RWPE2 (cell line): ENCODE measurements around the gene CNNM2.
"Not testable (repeated sequence)": the region's sequence is repeated elsewhere in the genome, so short reads cannot be mapped to it uniquely, and the experiment has no call there.

Source experiments
- ATAC-seq: fragments of 200-7000 bp; cut with Tn5 transposase; 3 replicates; pipeline ENCODE4 v1.9.1; 2021; ENCODE audit warnings: low read depth
- DNase-seq: peaks from one replicate; pipeline ENCODE4 v3.0.0-alpha.2; 2020; ENCODE audit warnings: low spot score
- H3K27ac ChIP-seq: fragments of 450-650 bp; 2 replicates; pipeline ENCODE4 v1.5.1; 2017; ENCODE audit warnings: mild to moderate bottlenecking; ENCODE audit not compliant: poor library complexity, severe bottlenecking
- H3K27me3 ChIP-seq: fragments of 250-450 bp; sonication (Bioruptor Pico); 2 replicates; pipeline ENCODE4 v1.5.1; 2021; ENCODE audit warnings: mild to moderate bottlenecking, moderate library complexity; ENCODE audit not compliant: insufficient read depth, poor library complexity, severe bottlenecking
- H3K36me3 ChIP-seq: fragments of 250-450 bp; sonication (Bioruptor Pico); 2 replicates; pipeline ENCODE4 v1.5.1; 2020; ENCODE audit warnings: low read depth, mild to moderate bottlenecking, moderate library complexity
- H3K4me1 ChIP-seq: fragments of 250-450 bp; sonication (Bioruptor Pico); 2 replicates; pipeline ENCODE4 v1.5.1; 2021; ENCODE audit warnings: mild to moderate bottlenecking, moderate library complexity; ENCODE audit not compliant: insufficient read depth, poor library complexity, severe bottlenecking
- H3K4me3 ChIP-seq: fragments of 250-450 bp; sonication (Bioruptor Pico); 2 replicates; pipeline ENCODE4 v1.5.1; 2021; ENCODE audit warnings: mild to moderate bottlenecking, moderate library complexity; ENCODE audit not compliant: severe bottlenecking
- H3K9me3 ChIP-seq: fragments of 250-450 bp; sonication (Bioruptor Pico); 2 replicates; pipeline ENCODE4 v1.5.1; 2021; ENCODE audit warnings: mild to moderate bottlenecking, moderate library complexity; ENCODE audit not compliant: severe bottlenecking
- CTCF ChIP-seq: fragments of 450-650 bp; IDR thresholded peaks from one replicate; pipeline ENCODE4 v1.5.1; 2017; ENCODE audit warnings: mild to moderate bottlenecking, moderate library complexity; ENCODE audit not compliant: poor library complexity, severe bottlenecking

Gene CNNM2

GRCh38 chr10:102967123-102967522 is 49.0 kb downstream of the CNNM2 start:
- ATAC-seq (no peak), DNase-seq (no peak)
- no peak for TF ChIP-seq CTCF
- Histone ChIP-seq H3K4me1 (no peaks in the 10 kb centered on the region), H3K27ac (no peak overlapping the region), H3K9me3 (no peaks in the 10 kb centered on the region), H3K4me3 (no peak overlapping the region), H3K27me3 (no peaks in the 10 kb centered on the region), H3K36me3 (no peaks in the 10 kb centered on the region)

- Histone ChIP-seq H3K4me3 (no peak overlapping the region), H3K27ac (no peak overlapping the region), H3K9me3 (no peaks in the 10 kb centered on the region), H3K4me1 (no peaks in the 10 kb centered on the region), H3K36me3 (no peaks in the 10 kb centered on the region), H3K27me3 (no peaks in the 10 kb centered on the region)
- no peak for TF ChIP-seq CTCF
- no peak for ATAC-seq
- DNase-seq = no peak
Measured at GRCh38 chr10:102970562-102971340, 52.7 kb downstream of the CNNM2 start.

DNA sequence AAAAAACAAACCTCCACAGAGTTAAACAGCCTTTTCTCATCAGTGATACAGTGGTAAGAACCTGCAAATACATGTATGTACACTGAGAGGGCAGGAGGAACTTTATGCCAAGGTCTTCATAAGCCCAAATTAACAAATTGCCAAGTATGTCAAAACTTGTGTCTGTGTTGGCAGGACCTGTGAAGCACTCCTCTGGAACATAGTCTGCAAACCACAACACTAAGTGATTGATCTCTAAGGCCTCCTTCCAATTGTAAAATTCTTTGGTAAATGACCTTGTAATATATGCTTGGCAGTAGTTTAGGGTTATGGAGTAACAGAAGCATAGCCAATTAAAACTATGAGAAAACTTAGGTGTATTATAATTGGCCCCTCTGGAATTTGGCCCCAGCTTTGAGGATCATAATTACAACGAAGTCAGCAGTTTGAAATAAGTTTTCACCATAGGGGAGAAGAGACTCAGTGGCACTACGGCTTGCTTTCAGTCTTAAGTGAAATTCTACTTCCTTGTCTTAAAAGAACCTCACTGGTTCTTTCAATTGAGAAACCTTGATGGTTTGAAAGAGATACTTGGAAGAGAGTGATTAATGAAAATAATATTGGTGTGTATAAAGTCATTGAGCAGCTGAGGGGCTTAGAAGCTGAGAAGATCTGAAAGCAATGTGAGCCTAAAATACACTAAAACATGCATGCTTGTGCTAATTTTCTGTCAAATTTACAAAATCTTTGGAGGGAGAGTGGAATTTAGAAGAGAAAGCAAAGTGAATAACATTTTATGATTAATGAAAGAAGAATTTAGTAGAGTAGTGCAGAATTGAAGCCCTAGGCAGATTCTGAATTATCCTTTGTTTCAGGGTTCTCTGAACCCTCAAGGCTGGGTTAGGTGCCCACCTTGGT is 57.6 kb downstream of the CNNM2 start:
- DNase-seq (no peak), ATAC-seq (no peak)
- TF ChIP-seq CTCF = no peak
- no peaks in the 10 kb centered on the region for H3K9me3 ChIP-seq
- H3K36me3 ChIP-seq = no peaks in the 10 kb centered on the region
- no peaks in the 10 kb centered on the region for H3K4me1 ChIP-seq
- H3K27ac ChIP-seq = no peak overlapping the region
- H3K27me3 ChIP-seq = no peaks in the 10 kb centered on the region
- no peak overlapping the region for H3K4me3 ChIP-seq

GRCh38 chr10:102976380-102976726 is 58.3 kb downstream of the CNNM2 start:
- DNase-seq, H3K4me3 ChIP-seq, H3K27me3 ChIP-seq, H3K9me3 ChIP-seq, H3K4me1 ChIP-seq, H3K36me3 ChIP-seq, ATAC-seq, H3K27ac ChIP-seq: not testable (repeated sequence)

- no peak overlapping the region for H3K27ac ChIP-seq
- no peak for DNase-seq
- no peak for TF ChIP-seq CTCF
- H3K27me3 ChIP-seq = no peaks in the 10 kb centered on the region
- no peak overlapping the region for H3K4me3 ChIP-seq
- no peaks in the 10 kb centered on the region for H3K4me1 ChIP-seq
- no peaks in the 10 kb centered on the region for H3K9me3 ChIP-seq
- no peaks in the 10 kb centered on the region for H3K36me3 ChIP-seq
- no peak for ATAC-seq
Measured at GRCh38 chr10:102982296-102982695, 64.2 kb downstream of the CNNM2 start.
